WTC11 (cell line): ENCODE results near the gene SH3BGRL. TPM values are rescaled to one million over a fixed set of nuclear protein-coding genes. Genes with fewer than 3 reads are reported as not detected.

ENCODE experiments used
- ATAC-seq: fragments of 200-7000 bp; cut with Tn5 transposase; 2 replicates; pipeline ENCODE4 v1.10.0; 2021; ENCODE audit warnings: mild to moderate bottlenecking, moderate library complexity
- CTCF ChIA-PET: fragments of 300-600 bp; sonication (Branson Sonifier 250); formaldehyde crosslinking; loops from one replicate; lab custom pipeline; 2021; ENCODE audit warnings: antibody characterized with exemption; lab: Charles Lee
- POLR2A ChIA-PET: fragments of 350-600 bp; sonication (Branson Sonifier 250); formaldehyde crosslinking; loops from one replicate; lab custom pipeline; 2021; ENCODE audit warnings: antibody characterized with exemption; lab: Charles Lee
- DNase-seq: peaks from one replicate; pipeline ENCODE4 v3.0.0; 2021; ENCODE audit warnings: low spot score
- H3K27ac Mint-ChIP-seq: 2 replicates; pipeline ENCODE4 v1.8.0; 2021; ENCODE audit warnings: mixed read lengths
- H3K27me3 Mint-ChIP-seq: 2 replicates; pipeline ENCODE4 v1.8.0; 2021; ENCODE audit warnings: low read depth, mild to moderate bottlenecking, moderate library complexity, mixed read lengths
- H3K36me3 Mint-ChIP-seq: 2 replicates; pipeline ENCODE4 v1.8.0; 2021; ENCODE audit warnings: mixed read lengths
- H3K4me1 Mint-ChIP-seq: 2 replicates; pipeline ENCODE4 v1.8.0; 2022; ENCODE audit warnings: mixed read lengths
- H3K4me3 Mint-ChIP-seq: 2 replicates; pipeline ENCODE4 v1.8.0; 2021; ENCODE audit warnings: mild to moderate bottlenecking, moderate library complexity, mixed read lengths
- H3K9me3 Mint-ChIP-seq: 2 replicates; pipeline ENCODE4 v1.8.0; 2021; ENCODE audit warnings: mixed read lengths
- CTCF ChIP-seq: fragments of 200-600 bp; IDR thresholded peaks from 2 replicates; pipeline ENCODE4 v1.8.0; 2022; ENCODE audit warnings: antibody characterized with exemption
- ERG ChIP-seq: fragments of 250-450 bp; sonication (Bioruptor Pico); IDR thresholded peaks from 2 replicates; pipeline ENCODE4 v1.8.0; 2021; ENCODE audit warnings: mild to moderate bottlenecking
- ETV6 ChIP-seq: sonication (generic); formaldehyde crosslinking; IDR thresholded peaks from 2 replicates; pipeline ENCODE4 v1.8.1; 2022; ENCODE audit warnings: mild to moderate bottlenecking, missing genetic modification reagents
- FOXJ3 ChIP-seq: sonication (generic); formaldehyde crosslinking; IDR thresholded peaks from 2 replicates; pipeline ENCODE4 v1.9.0; 2021; ENCODE audit warnings: missing genetic modification reagents, mild to moderate bottlenecking, borderline replicate concordance
- FOXK1 ChIP-seq: sonication (generic); formaldehyde crosslinking; IDR thresholded peaks from 2 replicates; pipeline ENCODE4 v1.8.0; 2022; ENCODE audit warnings: mild to moderate bottlenecking, moderate library complexity, missing genetic modification reagents
- IRF2 ChIP-seq: sonication (generic); formaldehyde crosslinking; IDR thresholded peaks from 2 replicates; pipeline ENCODE4 v1.8.0; 2022; ENCODE audit warnings: low read depth, missing genetic modification reagents, borderline replicate concordance
- JUN ChIP-seq: sonication (generic); formaldehyde crosslinking; IDR thresholded peaks from 2 replicates; pipeline ENCODE4 v1.8.0; 2023; ENCODE audit warnings: mild to moderate bottlenecking, missing genetic modification reagents
- KAT7 ChIP-seq: sonication (generic); formaldehyde crosslinking; IDR thresholded peaks from 2 replicates; pipeline ENCODE4 v1.8.1; 2023; ENCODE audit warnings: missing genetic modification reagents, mild to moderate bottlenecking, borderline replicate concordance
- NFE2L1 ChIP-seq: sonication (generic); formaldehyde crosslinking; IDR thresholded peaks from 2 replicates; pipeline ENCODE4 v1.8.1; 2023; ENCODE audit warnings: missing genetic modification reagents
- NR2C2 ChIP-seq: sonication (generic); formaldehyde crosslinking; IDR thresholded peaks from 2 replicates; pipeline ENCODE4 v1.8.0; 2022; ENCODE audit warnings: mild to moderate bottlenecking, missing genetic modification reagents
- OVOL2 ChIP-seq: fragments of 250-450 bp; sonication (Bioruptor Pico); IDR thresholded peaks from 2 replicates; pipeline ENCODE4 v1.9.0; 2021; ENCODE audit warnings: mild to moderate bottlenecking, borderline replicate concordance
- SP1 ChIP-seq: sonication (generic); formaldehyde crosslinking; conservative IDR thresholded peaks from 2 replicates; pipeline ENCODE4 v1.8.1; 2022; ENCODE audit warnings: missing genetic modification reagents
- ZBTB21 ChIP-seq: sonication (generic); formaldehyde crosslinking; IDR thresholded peaks from 2 replicates; pipeline ENCODE4 v1.8.1; 2023; ENCODE audit warnings: mild to moderate bottlenecking, missing genetic modification reagents, borderline replicate concordance
- ZNF138 ChIP-seq: sonication (generic); formaldehyde crosslinking; conservative IDR thresholded peaks from 2 replicates; pipeline ENCODE4 v1.8.1; 2022; ENCODE audit warnings: mild to moderate bottlenecking, moderate library complexity, missing genetic modification reagents
- total RNA-seq: library from RNA; stranded (reverse); gene quantifications from 3 replicates; pipeline ENCODE4 v1.2.3, GENCODE V29; 2021
- TF ChIP-seq, protein P1 (sequence below): sonication (generic); formaldehyde crosslinking; IDR thresholded peaks from 2 replicates; pipeline ENCODE4 v1.8.0; 2022; ENCODE audit warnings: mild to moderate bottlenecking, missing genetic modification reagents
- TF ChIP-seq, protein P2 (sequence below): sonication (generic); formaldehyde crosslinking; IDR thresholded peaks from 2 replicates; pipeline ENCODE4 v1.8.0; 2022; ENCODE audit warnings: mild to moderate bottlenecking, missing genetic modification reagents
- TF ChIP-seq, protein P3 (sequence below): sonication (generic); formaldehyde crosslinking; IDR thresholded peaks from 2 replicates; pipeline ENCODE4 v1.8.1; 2023; ENCODE audit warnings: mild to moderate bottlenecking, moderate library complexity, missing genetic modification reagents
- TF ChIP-seq, protein P4 (sequence below): sonication (generic); formaldehyde crosslinking; IDR thresholded peaks from 2 replicates; pipeline ENCODE4 v1.8.0; 2022; ENCODE audit warnings: mild to moderate bottlenecking, missing genetic modification reagents
- TF ChIP-seq, protein P5 (sequence below): sonication (generic); formaldehyde crosslinking; conservative IDR thresholded peaks from 2 replicates; pipeline ENCODE4 v1.8.1; 2023; ENCODE audit warnings: mild to moderate bottlenecking, low read depth, missing genetic modification reagents, moderate library complexity

SH3BGRL gene
- total RNA-seq, 1 experiment from 2014 or later, result 37.3 TPM

- TF ChIP-seq NFE2L1 (CRISPR knock-in tag), result no peak
- no peak for TF ChIP-seq FOXJ3 (CRISPR knock-in tag)
- TF ChIP-seq, protein P1, sequence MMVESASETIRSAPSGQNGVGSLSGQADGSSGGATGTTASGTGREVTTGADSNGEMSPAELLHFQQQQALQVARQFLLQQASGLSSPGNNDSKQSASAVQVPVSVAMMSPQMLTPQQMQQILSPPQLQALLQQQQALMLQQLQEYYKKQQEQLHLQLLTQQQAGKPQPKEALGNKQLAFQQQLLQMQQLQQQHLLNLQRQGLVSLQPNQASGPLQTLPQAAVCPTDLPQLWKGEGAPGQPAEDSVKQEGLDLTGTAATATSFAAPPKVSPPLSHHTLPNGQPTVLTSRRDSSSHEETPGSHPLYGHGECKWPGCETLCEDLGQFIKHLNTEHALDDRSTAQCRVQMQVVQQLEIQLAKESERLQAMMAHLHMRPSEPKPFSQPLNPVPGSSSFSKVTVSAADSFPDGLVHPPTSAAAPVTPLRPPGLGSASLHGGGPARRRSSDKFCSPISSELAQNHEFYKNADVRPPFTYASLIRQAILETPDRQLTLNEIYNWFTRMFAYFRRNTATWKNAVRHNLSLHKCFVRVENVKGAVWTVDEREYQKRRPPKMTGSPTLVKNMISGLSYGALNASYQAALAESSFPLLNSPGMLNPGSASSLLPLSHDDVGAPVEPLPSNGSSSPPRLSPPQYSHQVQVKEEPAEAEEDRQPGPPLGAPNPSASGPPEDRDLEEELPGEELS (CRISPR knock-in tag), result no peak
- no peak for TF ChIP-seq JUN (CRISPR knock-in tag)
- TF ChIP-seq, protein P2, sequence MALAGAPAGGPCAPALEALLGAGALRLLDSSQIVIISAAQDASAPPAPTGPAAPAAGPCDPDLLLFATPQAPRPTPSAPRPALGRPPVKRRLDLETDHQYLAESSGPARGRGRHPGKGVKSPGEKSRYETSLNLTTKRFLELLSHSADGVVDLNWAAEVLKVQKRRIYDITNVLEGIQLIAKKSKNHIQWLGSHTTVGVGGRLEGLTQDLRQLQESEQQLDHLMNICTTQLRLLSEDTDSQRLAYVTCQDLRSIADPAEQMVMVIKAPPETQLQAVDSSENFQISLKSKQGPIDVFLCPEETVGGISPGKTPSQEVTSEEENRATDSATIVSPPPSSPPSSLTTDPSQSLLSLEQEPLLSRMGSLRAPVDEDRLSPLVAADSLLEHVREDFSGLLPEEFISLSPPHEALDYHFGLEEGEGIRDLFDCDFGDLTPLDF (CRISPR knock-in tag), result no peak
- TF ChIP-seq, protein P3, sequence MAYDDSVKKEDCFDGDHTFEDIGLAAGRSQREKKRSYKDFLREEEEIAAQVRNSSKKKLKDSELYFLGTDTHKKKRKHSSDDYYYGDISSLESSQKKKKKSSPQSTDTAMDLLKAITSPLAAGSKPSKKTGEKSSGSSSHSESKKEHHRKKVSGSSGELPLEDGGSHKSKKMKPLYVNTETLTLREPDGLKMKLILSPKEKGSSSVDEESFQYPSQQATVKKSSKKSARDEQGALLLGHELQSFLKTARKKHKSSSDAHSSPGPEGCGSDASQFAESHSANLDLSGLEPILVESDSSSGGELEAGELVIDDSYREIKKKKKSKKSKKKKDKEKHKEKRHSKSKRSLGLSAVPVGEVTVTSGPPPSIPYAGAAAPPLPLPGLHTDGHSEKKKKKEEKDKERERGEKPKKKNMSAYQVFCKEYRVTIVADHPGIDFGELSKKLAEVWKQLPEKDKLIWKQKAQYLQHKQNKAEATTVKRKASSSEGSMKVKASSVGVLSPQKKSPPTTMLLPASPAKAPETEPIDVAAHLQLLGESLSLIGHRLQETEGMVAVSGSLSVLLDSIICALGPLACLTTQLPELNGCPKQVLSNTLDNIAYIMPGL (CRISPR knock-in tag), result no peak
- no peak for TF ChIP-seq ZNF138 (CRISPR knock-in tag)
- TF ChIP-seq FOXK1 (CRISPR knock-in tag), result no peak
- TF ChIP-seq, protein P4, sequence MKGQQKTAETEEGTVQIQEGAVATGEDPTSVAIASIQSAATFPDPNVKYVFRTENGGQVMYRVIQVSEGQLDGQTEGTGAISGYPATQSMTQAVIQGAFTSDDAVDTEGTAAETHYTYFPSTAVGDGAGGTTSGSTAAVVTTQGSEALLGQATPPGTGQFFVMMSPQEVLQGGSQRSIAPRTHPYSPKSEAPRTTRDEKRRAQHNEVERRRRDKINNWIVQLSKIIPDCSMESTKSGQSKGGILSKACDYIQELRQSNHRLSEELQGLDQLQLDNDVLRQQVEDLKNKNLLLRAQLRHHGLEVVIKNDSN (CRISPR knock-in tag), result no peak
- no peak for TF ChIP-seq ETV6 (CRISPR knock-in tag)
Measured at GRCh38 chrX:81215685-81216084, 13.8 kb downstream of the SH3BGRL start (continued).

DNA sequence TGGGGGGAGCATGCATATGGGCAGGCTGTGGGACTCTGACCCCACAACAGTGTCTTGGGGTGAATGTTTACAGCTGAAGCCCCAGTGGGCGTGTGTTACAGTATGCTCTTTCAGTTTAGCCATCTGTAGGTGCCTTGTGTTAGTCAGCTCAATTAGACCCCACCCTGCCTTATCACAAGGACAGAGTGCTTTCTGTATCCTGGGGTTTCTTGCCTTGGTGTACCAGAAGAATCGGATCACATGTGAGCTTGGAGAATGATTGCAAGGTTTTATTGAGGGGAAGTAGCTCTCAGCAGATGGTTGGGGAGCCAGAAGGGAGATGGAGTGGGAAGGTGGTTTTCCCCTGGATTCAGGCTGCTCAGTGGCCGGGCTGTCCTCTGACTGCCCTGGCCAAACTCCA, 27.3 kb downstream of the SH3BGRL start:
- Mint-ChIP-seq H3K27me3 (no peaks in the 10 kb centered on the region), H3K36me3 (no peaks in the 10 kb centered on the region), H3K9me3 (no peaks in the 10 kb centered on the region; the same call in 1 of the 2 replicates), H3K4me1 (peaks cover 37% of the 10 kb centered on the region), H3K4me3 (no peak overlapping the region), H3K27ac (no peak overlapping the region)
- DNase-seq (no peak), ATAC-seq (no peak)
- TF ChIP-seq SP1 (CRISPR knock-in tag), result no peak
- TF ChIP-seq KAT7, result no peak
- no peak for TF ChIP-seq NR2C2
- TF ChIP-seq ZNF138 (CRISPR knock-in tag), result no peak
- no peak for TF ChIP-seq CTCF
- TF ChIP-seq OVOL2 (CRISPR knock-in tag), result no peak
- TF ChIP-seq, protein P5, sequence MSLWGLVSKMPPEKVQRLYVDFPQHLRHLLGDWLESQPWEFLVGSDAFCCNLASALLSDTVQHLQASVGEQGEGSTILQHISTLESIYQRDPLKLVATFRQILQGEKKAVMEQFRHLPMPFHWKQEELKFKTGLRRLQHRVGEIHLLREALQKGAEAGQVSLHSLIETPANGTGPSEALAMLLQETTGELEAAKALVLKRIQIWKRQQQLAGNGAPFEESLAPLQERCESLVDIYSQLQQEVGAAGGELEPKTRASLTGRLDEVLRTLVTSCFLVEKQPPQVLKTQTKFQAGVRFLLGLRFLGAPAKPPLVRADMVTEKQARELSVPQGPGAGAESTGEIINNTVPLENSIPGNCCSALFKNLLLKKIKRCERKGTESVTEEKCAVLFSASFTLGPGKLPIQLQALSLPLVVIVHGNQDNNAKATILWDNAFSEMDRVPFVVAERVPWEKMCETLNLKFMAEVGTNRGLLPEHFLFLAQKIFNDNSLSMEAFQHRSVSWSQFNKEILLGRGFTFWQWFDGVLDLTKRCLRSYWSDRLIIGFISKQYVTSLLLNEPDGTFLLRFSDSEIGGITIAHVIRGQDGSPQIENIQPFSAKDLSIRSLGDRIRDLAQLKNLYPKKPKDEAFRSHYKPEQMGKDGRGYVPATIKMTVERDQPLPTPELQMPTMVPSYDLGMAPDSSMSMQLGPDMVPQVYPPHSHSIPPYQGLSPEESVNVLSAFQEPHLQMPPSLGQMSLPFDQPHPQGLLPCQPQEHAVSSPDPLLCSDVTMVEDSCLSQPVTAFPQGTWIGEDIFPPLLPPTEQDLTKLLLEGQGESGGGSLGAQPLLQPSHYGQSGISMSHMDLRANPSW (CRISPR knock-in tag), result no peak
- TF ChIP-seq NFE2L1 (CRISPR knock-in tag), result no peak
- TF ChIP-seq FOXK1 (CRISPR knock-in tag), result no peak
- no peak for TF ChIP-seq IRF2 (CRISPR knock-in tag)
- no peak for TF ChIP-seq ZBTB21 (CRISPR knock-in tag)
- no peak for TF ChIP-seq ERG (CRISPR knock-in tag)
- TF ChIP-seq, protein P4 (CRISPR knock-in tag), result no peak
- POLR2A ChIA-PET, result no interaction called here
- CTCF ChIA-PET, result no interaction called here
